Glutamatergic neuron (in vitro differentiated cells): ENCODE measurements around the gene P4HTM. TPM values are rescaled to one million over a fixed set of nuclear protein-coding genes. Genes with fewer than 3 reads are reported as not detected.

Experiments
- DNase-seq: peaks from one replicate; pipeline ENCODE4 v3.0.0; 2022
- H3K27ac Mint-ChIP-seq: one replicate; pipeline ENCODE4 v1.8.0; 2020; ENCODE audit warnings: mild to moderate bottlenecking, mixed read lengths, inconsistent platforms; ENCODE audit not compliant: unreplicated experiment
- H3K27me3 Mint-ChIP-seq: one replicate; pipeline ENCODE4 v1.8.0; 2020; ENCODE audit warnings: mild to moderate bottlenecking, moderate library complexity, mixed read lengths, inconsistent platforms; ENCODE audit not compliant: unreplicated experiment
- H3K36me3 Mint-ChIP-seq: one replicate; pipeline ENCODE4 v1.8.0; 2020; ENCODE audit warnings: mild to moderate bottlenecking, mixed read lengths, inconsistent platforms; ENCODE audit not compliant: unreplicated experiment
- H3K4me1 Mint-ChIP-seq: one replicate; pipeline ENCODE4 v1.8.0; 2020; ENCODE audit warnings: mild to moderate bottlenecking, low read depth, mixed read lengths, inconsistent platforms; ENCODE audit not compliant: unreplicated experiment
- H3K4me3 Mint-ChIP-seq: one replicate; pipeline ENCODE4 v1.8.0; 2020; ENCODE audit warnings: mild to moderate bottlenecking, mixed read lengths, inconsistent platforms; ENCODE audit not compliant: unreplicated experiment
- H3K9me3 Mint-ChIP-seq: one replicate; pipeline ENCODE4 v1.8.0; 2020; ENCODE audit warnings: mild to moderate bottlenecking, moderate library complexity, mixed read lengths, inconsistent platforms; ENCODE audit not compliant: unreplicated experiment
- CTCF ChIP-seq: fragments of 200-600 bp; sonication (generic); IDR thresholded peaks from one replicate; pipeline ENCODE4 v1.5.0; 2021; ENCODE audit not compliant: partially characterized antibody, unreplicated experiment
- total RNA-seq: library from RNA; stranded (reverse); fragmentation: NEBNext Ultra II Directional; extraction: Animal tissue kit (Norgen Biotek cat#: 25700); gene quantifications from one replicate; pipeline ENCODE4 v1.2.1, GENCODE V29; 2021; ENCODE audit not compliant: unreplicated experiment

Gene P4HTM
- total RNA-seq, 1 donor from 2014 or later, result 18.4 TPM

- Mint-ChIP-seq H3K4me3 (peak overlapping the region; percentile 87), H3K4me1 (peaks cover 8% of the 10 kb centered on the region), H3K36me3 (no peaks in the 10 kb centered on the region), H3K27me3 (peaks cover 9% of the 10 kb centered on the region), H3K27ac (peak overlapping the region; percentile 55), H3K9me3 (peaks cover 3% of the 10 kb centered on the region)
- TF ChIP-seq CTCF, result no peak
- DNase-seq, result peak; percentile 32
Measured at GRCh38 chr3:48990636-48991469, 812 bp downstream of the P4HTM start.

- peaks cover 3% of the 10 kb centered on the region for H3K9me3 Mint-ChIP-seq
- H3K27ac Mint-ChIP-seq, result no peak overlapping the region
- no peaks in the 10 kb centered on the region for H3K36me3 Mint-ChIP-seq
- DNase-seq, result no peak
- H3K27me3 Mint-ChIP-seq, result peaks cover 9% of the 10 kb centered on the region
- no peak overlapping the region for H3K4me3 Mint-ChIP-seq
- peaks cover 8% of the 10 kb centered on the region for H3K4me1 Mint-ChIP-seq
- no peak for TF ChIP-seq CTCF
Measured at GRCh38 chr3:48991851-48992545, 2.0 kb downstream of the P4HTM start.

- Mint-ChIP-seq H3K9me3 (peaks cover 2% of the 10 kb centered on the region), H3K27me3 (peaks cover 8% of the 10 kb centered on the region), H3K27ac (no peak overlapping the region), H3K4me3 (no peak overlapping the region), H3K36me3 (no peaks in the 10 kb centered on the region), H3K4me1 (peaks cover 6% of the 10 kb centered on the region)
- no peak for TF ChIP-seq CTCF
- DNase-seq, result no peak
Measured at GRCh38 chr3:48993834-48994233, 3.8 kb downstream of the P4HTM start.

- Mint-ChIP-seq H3K9me3 (no peaks in the 10 kb centered on the region), H3K27ac (no peak overlapping the region), H3K4me3 (no peak overlapping the region), H3K4me1 (peaks cover 3% of the 10 kb centered on the region), H3K27me3 (peaks cover 5% of the 10 kb centered on the region), H3K36me3 (no peaks in the 10 kb centered on the region)
- TF ChIP-seq CTCF, result no peak
- DNase-seq, result no peak
Measured at GRCh38 chr3:48996640-48997039, 6.6 kb downstream of the P4HTM start.
